Measurements from ENCODE around the gene CCL20.

The CCL20 gene, protein sequence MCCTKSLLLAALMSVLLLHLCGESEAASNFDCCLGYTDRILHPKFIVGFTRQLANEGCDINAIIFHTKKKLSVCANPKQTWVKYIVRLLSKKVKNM

GRCh38 chr2:227813562-227814353 lies at the start of gene CCL20:
TSS of gene CCL20 (plus strand) at chr2:227813842. CDS start at chr2:227813912, 70 bp downstream.
- H3K27me3 ChIP-seq (ENCODE audit: control insufficient read depth, insufficient read depth, low read length) = no peaks in the 10 kb centered on the region
- H3K4me1 ChIP-seq (ENCODE audit: control insufficient read depth, insufficient read depth, low read length) = peaks cover 25% of the 10 kb centered on the region
- H3K4me3 ChIP-seq (ENCODE audit: low read length) = no peak within 1 kb of the TSS
- H3K9me3 ChIP-seq (ENCODE audit: control insufficient read depth, low read length) = no peaks in the 10 kb centered on the region
- no peak within 1 kb of the TSS for H3K9ac ChIP-seq (ENCODE audit: low read length)
- no peaks in the 10 kb centered on the region for H3K36me3 ChIP-seq (ENCODE audit: control insufficient read depth, insufficient read depth, low read length)

- Histone ChIP-seq H3K27me3 (ENCODE audit: control insufficient read depth, insufficient read depth, low read length) (no peaks in the 10 kb centered on the region), H3K4me1 (ENCODE audit: control insufficient read depth, insufficient read depth, low read length) (no peaks in the 10 kb centered on the region), H3K36me3 (ENCODE audit: control insufficient read depth, insufficient read depth, low read length) (no peaks in the 10 kb centered on the region), H3K4me3 (ENCODE audit: low read length) (no peak overlapping the region), H3K9me3 (ENCODE audit: control insufficient read depth, low read length) (no peaks in the 10 kb centered on the region), H3K9ac (ENCODE audit: low read length) (no peak overlapping the region)
Observed at GRCh38 chr2:227765788-227766372, 47.8 kb upstream of the CCL20 start.

DNA sequence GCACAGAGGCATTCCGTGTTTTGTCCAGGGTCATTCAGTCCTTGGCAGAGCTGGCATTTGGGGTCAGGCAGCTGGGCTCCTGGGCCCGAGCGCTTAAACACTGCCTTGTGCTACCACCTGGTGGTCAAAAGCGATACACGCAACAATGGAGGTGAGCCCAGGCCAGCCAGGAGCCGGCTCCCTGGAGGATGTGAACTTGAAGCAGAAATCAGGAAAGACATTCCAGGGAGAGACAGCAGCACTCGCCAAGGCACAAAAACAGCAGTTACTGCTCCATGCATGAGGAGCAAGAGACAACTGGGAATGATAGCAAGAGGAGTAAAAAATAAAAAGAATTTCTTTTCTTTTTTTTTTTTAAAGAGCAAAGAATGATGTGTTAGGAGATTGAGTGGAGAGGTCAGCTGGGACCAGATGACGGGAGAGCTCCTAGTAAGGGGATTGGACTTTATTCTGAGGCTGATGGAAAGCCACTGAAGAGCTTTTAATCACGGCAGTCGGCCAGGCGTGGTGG lies 47.2 kb upstream of the CCL20 start:
- Histone ChIP-seq H3K4me1 (ENCODE audit: control insufficient read depth, insufficient read depth, low read length) (no peaks in the 10 kb centered on the region), H3K27me3 (ENCODE audit: control insufficient read depth, insufficient read depth, low read length) (no peaks in the 10 kb centered on the region), H3K9me3 (ENCODE audit: control insufficient read depth, low read length) (no peaks in the 10 kb centered on the region), H3K36me3 (ENCODE audit: control insufficient read depth, insufficient read depth, low read length) (no peaks in the 10 kb centered on the region), H3K9ac (ENCODE audit: low read length) (no peak overlapping the region), H3K4me3 (ENCODE audit: low read length) (no peak overlapping the region)

GRCh38 chr2:227767830-227768229 lies 45.8 kb upstream of the CCL20 start:
- no peak overlapping the region for H3K4me3 ChIP-seq (ENCODE audit: low read length)
- H3K9ac ChIP-seq (ENCODE audit: low read length) = no peak overlapping the region
- H3K9me3 ChIP-seq (ENCODE audit: control insufficient read depth, low read length) = no peaks in the 10 kb centered on the region
- no peaks in the 10 kb centered on the region for H3K27me3 ChIP-seq (ENCODE audit: control insufficient read depth, insufficient read depth, low read length)
- no peaks in the 10 kb centered on the region for H3K36me3 ChIP-seq (ENCODE audit: control insufficient read depth, insufficient read depth, low read length)
- no peaks in the 10 kb centered on the region for H3K4me1 ChIP-seq (ENCODE audit: control insufficient read depth, insufficient read depth, low read length)

- H3K9me3 ChIP-seq (ENCODE audit: control insufficient read depth, low read length) = no peaks in the 10 kb centered on the region
- H3K9ac ChIP-seq (ENCODE audit: low read length) = no peak overlapping the region
- H3K4me1 ChIP-seq (ENCODE audit: control insufficient read depth, insufficient read depth, low read length) = peaks cover 7% of the 10 kb centered on the region
- no peak overlapping the region for H3K4me3 ChIP-seq (ENCODE audit: low read length)
- no peaks in the 10 kb centered on the region for H3K36me3 ChIP-seq (ENCODE audit: control insufficient read depth, insufficient read depth, low read length)
- no peaks in the 10 kb centered on the region for H3K27me3 ChIP-seq (ENCODE audit: control insufficient read depth, insufficient read depth, low read length)
Observed at GRCh38 chr2:227772197-227772661, 41.4 kb upstream of the CCL20 start.

GRCh38 chr2:227772932-227773331 lies 40.7 kb upstream of the CCL20 start:
- Histone ChIP-seq H3K4me1 (ENCODE audit: control insufficient read depth, insufficient read depth, low read length) (peaks cover 7% of the 10 kb centered on the region), H3K9me3 (ENCODE audit: control insufficient read depth, low read length) (no peaks in the 10 kb centered on the region), H3K36me3 (ENCODE audit: control insufficient read depth, insufficient read depth, low read length) (no peaks in the 10 kb centered on the region), H3K27me3 (ENCODE audit: control insufficient read depth, insufficient read depth, low read length) (no peaks in the 10 kb centered on the region), H3K9ac (ENCODE audit: low read length) (no peak overlapping the region), H3K4me3 (ENCODE audit: low read length) (no peak overlapping the region)

GRCh38 chr2:227774011-227774624 lies 39.5 kb upstream of the CCL20 start:
- no peak overlapping the region for H3K9ac ChIP-seq (ENCODE audit: low read length)
- no peaks in the 10 kb centered on the region for H3K36me3 ChIP-seq (ENCODE audit: control insufficient read depth, insufficient read depth, low read length)
- H3K4me1 ChIP-seq (ENCODE audit: control insufficient read depth, insufficient read depth, low read length) = peaks cover 7% of the 10 kb centered on the region
- H3K4me3 ChIP-seq (ENCODE audit: low read length) = no peak overlapping the region
- no peaks in the 10 kb centered on the region for H3K9me3 ChIP-seq (ENCODE audit: control insufficient read depth, low read length)
- H3K27me3 ChIP-seq (ENCODE audit: control insufficient read depth, insufficient read depth, low read length) = no peaks in the 10 kb centered on the region

DNA sequence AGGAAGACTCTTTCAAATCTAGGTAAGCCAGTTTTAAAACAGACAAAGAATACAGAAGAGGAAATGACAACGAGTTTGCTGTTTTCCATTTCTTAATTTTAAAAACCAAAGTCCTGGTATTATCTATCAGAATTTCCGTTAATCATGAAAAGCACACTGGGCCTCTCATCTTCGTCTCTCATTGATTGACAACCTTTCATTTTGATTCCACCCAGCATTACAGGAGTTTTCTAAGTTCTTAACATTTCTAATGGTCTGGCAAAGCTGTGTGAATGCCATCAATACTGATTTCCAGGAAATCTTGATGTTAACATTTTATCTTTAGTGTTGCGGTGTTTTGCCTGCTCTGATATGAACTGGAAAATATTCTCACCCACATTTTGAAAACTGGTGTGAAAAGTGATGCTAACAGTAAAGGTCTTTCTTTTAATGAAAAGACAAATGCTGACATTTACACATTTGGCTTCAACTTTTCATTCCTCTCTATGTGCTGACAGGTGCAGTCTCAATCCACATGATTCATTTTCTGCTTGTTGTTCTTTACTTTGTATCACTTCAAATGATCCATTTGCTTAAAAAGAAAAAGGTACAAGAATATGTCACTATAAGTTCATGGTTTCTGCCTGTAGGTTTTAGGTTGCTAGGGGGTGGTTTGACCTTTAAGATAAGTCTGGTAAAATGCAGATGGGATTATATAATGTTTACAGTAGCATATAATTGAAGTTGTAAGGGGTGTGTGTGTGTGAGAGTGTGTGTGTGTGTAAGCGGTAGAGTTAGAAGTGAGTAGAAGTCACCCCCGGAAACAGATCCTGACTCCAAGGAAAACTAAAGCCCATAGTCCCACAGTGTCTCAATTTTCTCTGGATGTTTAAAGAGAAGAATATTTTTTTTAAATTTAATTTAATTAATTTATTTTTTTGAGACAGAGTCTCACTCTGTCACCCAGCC lies 38.5 kb upstream of the CCL20 start:
- H3K9ac ChIP-seq (ENCODE audit: low read length) = no peak overlapping the region
- no peaks in the 10 kb centered on the region for H3K27me3 ChIP-seq (ENCODE audit: control insufficient read depth, insufficient read depth, low read length)
- peaks cover 7% of the 10 kb centered on the region for H3K4me1 ChIP-seq (ENCODE audit: control insufficient read depth, insufficient read depth, low read length)
- H3K4me3 ChIP-seq (ENCODE audit: low read length) = no peak overlapping the region
- H3K9me3 ChIP-seq (ENCODE audit: control insufficient read depth, low read length) = no peaks in the 10 kb centered on the region
- no peaks in the 10 kb centered on the region for H3K36me3 ChIP-seq (ENCODE audit: control insufficient read depth, insufficient read depth, low read length)

DNA sequence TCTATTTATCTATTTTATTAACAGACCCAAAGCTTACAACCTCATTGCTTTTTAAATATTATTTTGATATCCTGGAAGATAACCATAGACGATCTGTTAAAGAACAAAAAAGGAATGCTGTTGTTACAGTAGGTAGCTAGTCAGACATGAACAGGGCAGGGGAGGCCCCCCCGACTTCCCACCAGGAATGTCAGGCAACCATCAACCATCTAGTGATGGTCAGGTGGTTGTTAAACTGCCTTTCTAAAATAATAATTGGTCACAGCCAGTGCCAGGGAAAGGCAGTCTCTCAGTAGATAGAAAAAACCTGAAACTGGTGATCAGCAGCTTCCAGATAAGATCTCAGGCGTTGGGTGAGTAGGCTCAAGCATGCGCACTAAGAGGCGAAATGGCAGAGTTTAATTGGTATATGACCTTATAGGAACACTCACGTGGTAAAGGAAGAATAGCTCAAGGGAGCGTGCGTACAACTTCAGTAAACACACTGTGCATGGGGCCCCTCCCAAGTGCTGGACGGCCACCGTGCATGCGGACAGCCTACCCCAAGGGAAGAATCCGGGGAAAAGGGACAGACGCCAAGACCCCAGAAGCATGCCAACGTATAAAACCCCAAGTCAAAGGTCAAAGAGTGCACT lies 32.5 kb upstream of the CCL20 start:
- H3K27me3 ChIP-seq (ENCODE audit: control insufficient read depth, insufficient read depth, low read length) = no peaks in the 10 kb centered on the region
- no peak overlapping the region for H3K9ac ChIP-seq (ENCODE audit: low read length)
- H3K4me1 ChIP-seq (ENCODE audit: control insufficient read depth, insufficient read depth, low read length) = peaks cover 19% of the 10 kb centered on the region
- H3K4me3 ChIP-seq (ENCODE audit: low read length) = no peak overlapping the region
- no peaks in the 10 kb centered on the region for H3K36me3 ChIP-seq (ENCODE audit: control insufficient read depth, insufficient read depth, low read length)
- no peaks in the 10 kb centered on the region for H3K9me3 ChIP-seq (ENCODE audit: control insufficient read depth, low read length)

DNA sequence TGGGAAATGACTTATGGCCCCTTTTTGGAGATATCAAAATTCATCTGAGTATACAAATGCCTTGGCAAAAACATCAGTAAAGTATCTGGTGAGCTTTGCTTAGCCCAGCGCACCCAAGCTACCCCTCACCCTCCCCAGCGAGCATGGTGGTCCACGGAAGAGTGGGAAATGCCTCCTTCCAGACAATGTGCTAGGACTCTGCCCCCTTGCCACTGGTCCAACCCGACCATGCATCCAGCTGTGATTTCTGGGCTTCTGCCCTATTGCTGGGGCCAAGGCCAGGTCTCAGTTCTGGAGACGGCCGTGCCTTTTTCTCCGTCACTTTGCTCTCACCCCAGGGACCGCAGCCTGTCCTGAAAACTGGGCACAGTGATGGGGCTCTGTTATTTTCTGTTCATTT lies 31.8 kb upstream of the CCL20 start:
- H3K9me3 ChIP-seq (ENCODE audit: control insufficient read depth, low read length) = no peaks in the 10 kb centered on the region
- H3K4me3 ChIP-seq (ENCODE audit: low read length) = no peak overlapping the region
- no peaks in the 10 kb centered on the region for H3K27me3 ChIP-seq (ENCODE audit: control insufficient read depth, insufficient read depth, low read length)
- no peaks in the 10 kb centered on the region for H3K36me3 ChIP-seq (ENCODE audit: control insufficient read depth, insufficient read depth, low read length)
- no peak overlapping the region for H3K9ac ChIP-seq (ENCODE audit: low read length)
- peaks cover 20% of the 10 kb centered on the region for H3K4me1 ChIP-seq (ENCODE audit: control insufficient read depth, insufficient read depth, low read length)

DNA sequence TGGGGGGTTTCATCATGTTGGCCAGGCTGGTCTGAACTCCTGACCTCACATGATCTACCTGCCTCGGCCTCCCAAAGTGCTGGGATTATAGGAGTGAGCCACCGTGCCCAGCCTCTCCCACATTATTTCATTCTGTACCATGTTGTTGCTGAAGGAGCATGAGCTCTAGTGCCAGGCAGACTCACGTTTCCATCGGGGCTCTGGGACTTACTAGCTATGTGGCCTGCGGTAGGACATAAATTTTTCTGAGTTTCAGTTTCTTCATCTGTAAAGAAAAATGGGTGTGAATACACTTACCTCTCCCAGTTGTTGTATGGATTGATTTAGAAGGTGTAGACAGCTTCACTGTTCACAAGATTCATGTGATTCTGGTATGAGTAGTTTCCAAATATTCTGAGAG lies 30.8 kb upstream of the CCL20 start:
- Histone ChIP-seq H3K9me3 (ENCODE audit: control insufficient read depth, low read length) (no peaks in the 10 kb centered on the region), H3K9ac (ENCODE audit: low read length) (no peak overlapping the region), H3K4me1 (ENCODE audit: control insufficient read depth, insufficient read depth, low read length) (peaks cover 20% of the 10 kb centered on the region), H3K27me3 (ENCODE audit: control insufficient read depth, insufficient read depth, low read length) (no peaks in the 10 kb centered on the region), H3K36me3 (ENCODE audit: control insufficient read depth, insufficient read depth, low read length) (no peaks in the 10 kb centered on the region), H3K4me3 (ENCODE audit: low read length) (no peak overlapping the region)
